K562 (cell line): ENCODE measurements around the gene GRP. TPM values are rescaled to one million over a fixed set of nuclear protein-coding genes. Genes with fewer than 3 reads are reported as not detected.

Experiments
- HDAC3 ChIP-seq: fragments of 450-650 bp; IDR thresholded peaks from 2 replicates; pipeline ENCODE4 v1.6.1; 2018; ENCODE audit warnings: borderline replicate concordance, mild to moderate bottlenecking, moderate library complexity; ENCODE audit not compliant: partially characterized antibody
- MIER1 ChIP-seq: fragments of 450-650 bp; IDR thresholded peaks from 2 replicates; pipeline ENCODE4 v1.6.1; 2016; ENCODE audit warnings: antibody characterized with exemption, mild to moderate bottlenecking, low read depth
- ZNF57 ChIP-seq: fragments of 450-650 bp; formaldehyde crosslinking; IDR thresholded peaks from 2 replicates; pipeline ENCODE4 v1.4.0; 2020; ENCODE audit warnings: mild to moderate bottlenecking, moderate library complexity
- ZNF717 ChIP-seq: fragments of 250-450 bp; sonication (Bioruptor Pico); IDR thresholded peaks from 2 replicates; pipeline ENCODE4 v1.5.0; 2021
- polyA plus RNA-seq, 8 experiments: library from polyadenylated mRNA; depleted of rRNA in 4 of 8; stranded (reverse) in 5 of 8; unstranded in 3 of 8; fragments of >200 nt; fragmentation: Nextera tagmentation in 2 of 8; fragmentation: Illumina TruSeq in 1 of 8; extraction: Ambion mirVana in 2 of 8; extraction: Trizol in 1 of 8; gene quantifications; 2 replicates each; pipeline versions ENCODE4 v1.2.1 to v1.2.3, GENCODE V29; 2011 to 2014; ENCODE audit warnings: inconsistent platforms in 1 of 8, missing spikeins in 1 of 8
- total RNA-seq, 7 experiments: library from RNA; depleted of rRNA in 6 of 7; stranded (reverse); fragments of >200 nt in 6 of 7; fragmentation: Illumina TruSeq in 2 of 7; extraction: Trizol in 2 of 7; gene quantifications; 2 replicates each; pipeline versions ENCODE4 v1.2.1 to v1.2.3, GENCODE V29; 2011 to 2021; ENCODE audit warnings: low replicate concordance in 1 of 7
- TF ChIP-seq, protein P1 (sequence below), 2 experiments: fragments of 450-650 bp; IDR thresholded peaks; 2 replicates each; pipeline ENCODE4 v1.6.1; 2018; ENCODE audit warnings: mild to moderate bottlenecking in 2 of 2, low read depth in 1 of 2; ENCODE audit not compliant: partially characterized antibody in 2 of 2
- TF ChIP-seq, protein P2 (sequence below): fragments of 250-450 bp; sonication (Bioruptor Pico); IDR thresholded peaks from 2 replicates; pipeline ENCODE4 v1.5.0; 2021; ENCODE audit warnings: mild to moderate bottlenecking, moderate library complexity
- TF ChIP-seq, protein P3 (sequence below): fragments of 450-650 bp; IDR thresholded peaks from 2 replicates; pipeline ENCODE4 v1.6.1; 2016; ENCODE audit warnings: borderline replicate concordance
- TF ChIP-seq, protein P4 (sequence below), 2 experiments: fragments of 450-650 bp; conservative IDR thresholded peaks; 2 replicates each; pipeline ENCODE4 v1.6.1; 2017; ENCODE audit warnings: mild to moderate bottlenecking in 2 of 2, moderate library complexity in 2 of 2

The GRP gene
- total and polyA plus RNA-seq, 9 of the 15 experiments (the other 6 are each of a cell fraction or from before 2014, with no cell fraction given): 0.07 TPM; not detected in 8

DNA sequence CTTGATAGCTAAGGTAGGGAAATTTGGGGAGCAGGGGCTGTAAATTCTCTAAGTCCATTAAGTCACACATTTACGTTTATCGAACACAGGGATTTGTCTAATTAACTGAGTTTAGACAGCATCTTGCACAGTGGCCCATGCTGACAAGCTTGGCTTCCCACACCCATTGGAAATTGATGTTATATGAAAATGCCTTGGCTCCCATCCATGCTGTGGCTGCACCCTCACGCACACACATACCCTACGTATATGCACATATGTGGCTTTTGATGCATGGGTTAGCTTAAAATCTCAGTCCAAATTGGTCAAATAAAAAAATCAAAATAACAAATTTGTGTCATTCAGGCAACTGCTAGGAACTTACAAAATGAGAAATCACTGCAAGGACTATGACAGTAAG, 42.5 kb upstream of the GRP start (continued):
- TF ChIP-seq, protein P1, sequence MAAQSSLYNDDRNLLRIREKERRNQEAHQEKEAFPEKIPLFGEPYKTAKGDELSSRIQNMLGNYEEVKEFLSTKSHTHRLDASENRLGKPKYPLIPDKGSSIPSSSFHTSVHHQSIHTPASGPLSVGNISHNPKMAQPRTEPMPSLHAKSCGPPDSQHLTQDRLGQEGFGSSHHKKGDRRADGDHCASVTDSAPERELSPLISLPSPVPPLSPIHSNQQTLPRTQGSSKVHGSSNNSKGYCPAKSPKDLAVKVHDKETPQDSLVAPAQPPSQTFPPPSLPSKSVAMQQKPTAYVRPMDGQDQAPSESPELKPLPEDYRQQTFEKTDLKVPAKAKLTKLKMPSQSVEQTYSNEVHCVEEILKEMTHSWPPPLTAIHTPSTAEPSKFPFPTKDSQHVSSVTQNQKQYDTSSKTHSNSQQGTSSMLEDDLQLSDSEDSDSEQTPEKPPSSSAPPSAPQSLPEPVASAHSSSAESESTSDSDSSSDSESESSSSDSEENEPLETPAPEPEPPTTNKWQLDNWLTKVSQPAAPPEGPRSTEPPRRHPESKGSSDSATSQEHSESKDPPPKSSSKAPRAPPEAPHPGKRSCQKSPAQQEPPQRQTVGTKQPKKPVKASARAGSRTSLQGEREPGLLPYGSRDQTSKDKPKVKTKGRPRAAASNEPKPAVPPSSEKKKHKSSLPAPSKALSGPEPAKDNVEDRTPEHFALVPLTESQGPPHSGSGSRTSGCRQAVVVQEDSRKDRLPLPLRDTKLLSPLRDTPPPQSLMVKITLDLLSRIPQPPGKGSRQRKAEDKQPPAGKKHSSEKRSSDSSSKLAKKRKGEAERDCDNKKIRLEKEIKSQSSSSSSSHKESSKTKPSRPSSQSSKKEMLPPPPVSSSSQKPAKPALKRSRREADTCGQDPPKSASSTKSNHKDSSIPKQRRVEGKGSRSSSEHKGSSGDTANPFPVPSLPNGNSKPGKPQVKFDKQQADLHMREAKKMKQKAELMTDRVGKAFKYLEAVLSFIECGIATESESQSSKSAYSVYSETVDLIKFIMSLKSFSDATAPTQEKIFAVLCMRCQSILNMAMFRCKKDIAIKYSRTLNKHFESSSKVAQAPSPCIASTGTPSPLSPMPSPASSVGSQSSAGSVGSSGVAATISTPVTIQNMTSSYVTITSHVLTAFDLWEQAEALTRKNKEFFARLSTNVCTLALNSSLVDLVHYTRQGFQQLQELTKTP (IDR thresholded peaks at IDR 0.05; ENCODE audit: low read depth in 1 of 2, partially characterized antibody in 2 of 2): no peak
- TF ChIP-seq, protein P2, sequence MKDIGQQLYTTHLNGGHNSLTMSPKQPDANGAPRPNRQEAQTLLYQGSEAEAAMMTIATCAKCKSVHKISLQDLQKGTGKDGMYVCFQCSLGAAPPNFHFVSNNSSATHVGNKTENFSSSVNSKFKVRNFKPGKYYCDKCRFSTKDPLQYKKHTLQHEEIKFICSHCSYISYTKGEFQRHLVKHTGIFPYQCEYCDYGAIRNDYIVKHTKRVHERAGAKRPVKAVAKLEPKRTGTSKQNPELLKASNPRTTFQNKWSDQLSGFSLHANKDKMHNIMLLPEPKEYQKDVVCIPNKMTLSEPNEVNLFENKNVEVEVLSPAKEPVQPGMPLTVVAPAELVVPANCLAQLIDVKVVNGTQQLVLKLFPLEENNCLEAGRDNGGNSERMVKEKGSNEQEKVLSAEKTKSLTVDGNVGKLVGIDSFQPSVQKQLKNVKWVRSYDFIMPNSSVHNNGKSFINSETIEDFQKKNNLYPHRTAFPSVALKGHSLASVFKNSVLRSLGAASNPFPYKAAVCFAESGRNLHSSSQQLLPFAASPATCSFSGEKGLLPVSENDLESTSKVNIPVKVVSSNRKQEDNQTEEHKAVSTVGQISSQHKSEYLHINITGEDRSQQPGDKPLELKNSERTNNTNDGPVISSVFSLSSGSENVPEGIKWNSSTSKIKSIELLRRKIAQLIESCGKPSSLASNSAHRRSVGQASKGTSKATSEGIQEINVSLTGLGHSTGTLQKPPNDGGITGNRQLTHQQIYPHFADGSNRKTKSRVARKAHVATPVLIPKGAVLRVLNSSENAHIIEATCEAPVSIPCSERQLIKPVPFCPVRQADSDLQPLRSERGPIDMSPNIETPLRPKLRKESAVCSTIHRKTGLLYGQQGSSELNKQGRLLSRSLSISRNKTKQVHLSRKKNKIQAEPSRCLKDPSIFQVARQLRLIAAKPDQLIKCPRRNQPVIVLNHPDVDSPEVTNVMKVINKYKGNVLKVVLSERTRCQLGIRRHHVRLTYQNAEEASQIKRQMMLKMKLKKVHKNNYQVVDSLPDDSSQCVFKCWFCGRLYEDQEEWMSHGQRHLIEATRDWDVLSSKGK (CRISPR knock-in tag): no peak
- TF ChIP-seq HDAC3 (no peak), MIER1 (no peak), ZNF717 (CRISPR knock-in tag) (no peak), ZNF57 (no peak)
- TF ChIP-seq, protein P3, sequence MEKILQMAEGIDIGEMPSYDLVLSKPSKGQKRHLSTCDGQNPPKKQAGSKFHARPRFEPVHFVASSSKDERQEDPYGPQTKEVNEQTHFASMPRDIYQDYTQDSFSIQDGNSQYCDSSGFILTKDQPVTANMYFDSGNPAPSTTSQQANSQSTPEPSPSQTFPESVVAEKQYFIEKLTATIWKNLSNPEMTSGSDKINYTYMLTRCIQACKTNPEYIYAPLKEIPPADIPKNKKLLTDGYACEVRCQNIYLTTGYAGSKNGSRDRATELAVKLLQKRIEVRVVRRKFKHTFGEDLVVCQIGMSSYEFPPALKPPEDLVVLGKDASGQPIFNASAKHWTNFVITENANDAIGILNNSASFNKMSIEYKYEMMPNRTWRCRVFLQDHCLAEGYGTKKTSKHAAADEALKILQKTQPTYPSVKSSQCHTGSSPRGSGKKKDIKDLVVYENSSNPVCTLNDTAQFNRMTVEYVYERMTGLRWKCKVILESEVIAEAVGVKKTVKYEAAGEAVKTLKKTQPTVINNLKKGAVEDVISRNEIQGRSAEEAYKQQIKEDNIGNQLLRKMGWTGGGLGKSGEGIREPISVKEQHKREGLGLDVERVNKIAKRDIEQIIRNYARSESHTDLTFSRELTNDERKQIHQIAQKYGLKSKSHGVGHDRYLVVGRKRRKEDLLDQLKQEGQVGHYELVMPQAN: no peak
- TF ChIP-seq, protein P4, sequence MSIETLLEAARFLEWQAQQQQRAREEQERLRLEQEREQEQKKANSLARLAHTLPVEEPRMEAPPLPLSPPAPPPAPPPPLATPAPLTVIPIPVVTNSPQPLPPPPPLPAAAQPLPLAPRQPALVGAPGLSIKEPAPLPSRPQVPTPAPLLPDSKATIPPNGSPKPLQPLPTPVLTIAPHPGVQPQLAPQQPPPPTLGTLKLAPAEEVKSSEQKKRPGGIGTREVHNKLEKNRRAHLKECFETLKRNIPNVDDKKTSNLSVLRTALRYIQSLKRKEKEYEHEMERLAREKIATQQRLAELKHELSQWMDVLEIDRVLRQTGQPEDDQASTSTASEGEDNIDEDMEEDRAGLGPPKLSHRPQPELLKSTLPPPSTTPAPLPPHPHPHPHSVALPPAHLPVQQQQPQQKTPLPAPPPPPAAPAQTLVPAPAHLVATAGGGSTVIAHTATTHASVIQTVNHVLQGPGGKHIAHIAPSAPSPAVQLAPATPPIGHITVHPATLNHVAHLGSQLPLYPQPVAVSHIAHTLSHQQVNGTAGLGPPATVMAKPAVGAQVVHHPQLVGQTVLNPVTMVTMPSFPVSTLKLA (conservative IDR thresholded peaks at IDR 0.05): no peak
